Fibroblast of the aortic adventitia (primary cell): ENCODE measurements around the gene AWAT1. TPM values are rescaled to one million over a fixed set of nuclear protein-coding genes. Genes with fewer than 3 reads are reported as not detected.

Experiments
- DNase-seq: peaks from one replicate; pipeline ENCODE4 v3.0.0-alpha.2; 2010; ENCODE audit warnings: low read depth
- H3K4me3 ChIP-seq: 2 replicates; pipeline ENCODE4 v1.5.1; 2011; ENCODE audit warnings: low read depth, mild to moderate bottlenecking, control low read depth, low read length, moderate library complexity
- small RNA-seq: library from RNA; depleted of rRNA; stranded (forward); fragments of <200 nt; gene quantifications from one replicate; pipeline ENCODE3, GENCODE V24; 2012
- total RNA-seq: library from RNA; depleted of rRNA; stranded (reverse); fragments of >200 nt; gene quantifications from 2 replicates; pipeline ENCODE4 v1.2.3, GENCODE V29; 2012; ENCODE audit warnings: low replicate concordance
- TF ChIP-seq, protein P1 (sequence below): IDR thresholded peaks from 2 replicates; pipeline ENCODE4 v1.5.1; 2011; ENCODE audit warnings: mild to moderate bottlenecking, low read length, control low read depth, inconsistent platforms; ENCODE audit not compliant: insufficient read depth

AWAT1 gene
- total RNA-seq, 1 donor: not detected

DNA sequence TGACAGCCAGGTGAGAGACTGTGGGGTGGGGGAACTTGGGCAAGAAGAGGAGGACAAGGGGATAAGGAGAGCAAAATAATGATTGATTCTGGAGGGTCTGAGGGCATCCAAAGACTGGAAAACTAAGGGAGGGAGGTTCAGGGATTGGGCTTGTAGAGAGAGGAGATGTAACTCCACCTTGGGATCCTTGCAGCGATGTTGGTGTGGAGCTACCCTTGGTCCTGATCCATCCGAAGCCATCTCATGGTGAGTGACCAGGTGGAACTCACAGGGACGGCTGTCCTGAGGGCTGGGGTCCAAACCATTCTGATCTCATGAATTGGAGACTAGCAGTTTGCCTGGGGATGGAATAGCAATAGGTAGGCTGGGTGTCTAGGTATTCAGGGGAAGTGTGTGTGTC is 46.1 kb downstream of the AWAT1 start:
- no peak for DNase-seq
- TF ChIP-seq, protein P1, sequence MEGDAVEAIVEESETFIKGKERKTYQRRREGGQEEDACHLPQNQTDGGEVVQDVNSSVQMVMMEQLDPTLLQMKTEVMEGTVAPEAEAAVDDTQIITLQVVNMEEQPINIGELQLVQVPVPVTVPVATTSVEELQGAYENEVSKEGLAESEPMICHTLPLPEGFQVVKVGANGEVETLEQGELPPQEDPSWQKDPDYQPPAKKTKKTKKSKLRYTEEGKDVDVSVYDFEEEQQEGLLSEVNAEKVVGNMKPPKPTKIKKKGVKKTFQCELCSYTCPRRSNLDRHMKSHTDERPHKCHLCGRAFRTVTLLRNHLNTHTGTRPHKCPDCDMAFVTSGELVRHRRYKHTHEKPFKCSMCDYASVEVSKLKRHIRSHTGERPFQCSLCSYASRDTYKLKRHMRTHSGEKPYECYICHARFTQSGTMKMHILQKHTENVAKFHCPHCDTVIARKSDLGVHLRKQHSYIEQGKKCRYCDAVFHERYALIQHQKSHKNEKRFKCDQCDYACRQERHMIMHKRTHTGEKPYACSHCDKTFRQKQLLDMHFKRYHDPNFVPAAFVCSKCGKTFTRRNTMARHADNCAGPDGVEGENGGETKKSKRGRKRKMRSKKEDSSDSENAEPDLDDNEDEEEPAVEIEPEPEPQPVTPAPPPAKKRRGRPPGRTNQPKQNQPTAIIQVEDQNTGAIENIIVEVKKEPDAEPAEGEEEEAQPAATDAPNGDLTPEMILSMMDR: no peak
- no peak overlapping the region for H3K4me3 ChIP-seq

DNA sequence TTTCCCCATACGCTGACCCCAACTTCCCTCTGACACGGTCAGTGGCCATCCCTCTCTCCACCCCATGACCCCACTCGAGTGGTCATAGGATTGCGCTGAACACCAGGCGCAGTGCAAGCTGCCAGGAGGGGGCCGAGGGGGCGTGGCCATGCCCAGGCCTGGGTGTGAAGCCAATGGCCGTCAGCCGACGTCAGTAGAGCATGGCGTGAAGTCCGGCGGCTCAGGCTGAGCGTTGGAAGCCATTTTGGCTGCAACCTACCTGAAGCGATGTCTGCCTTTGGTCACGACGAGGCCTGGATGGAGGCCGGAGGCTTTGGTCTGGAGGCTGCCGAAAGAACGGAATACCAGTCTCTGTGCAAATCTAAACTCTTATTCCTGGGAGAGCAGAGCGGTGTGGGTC is 47.5 kb downstream of the AWAT1 start, which contains the start of gene RAB41:
TSS of gene RAB41 (plus strand) at position 222 of the 400 bp plus-strand sequence. CDS start at position 268, 46 bp downstream.
- no peak within 1 kb of the TSS for H3K4me3 ChIP-seq
- TF ChIP-seq, protein P1: no peak
- DNase-seq: no peak

DNA sequence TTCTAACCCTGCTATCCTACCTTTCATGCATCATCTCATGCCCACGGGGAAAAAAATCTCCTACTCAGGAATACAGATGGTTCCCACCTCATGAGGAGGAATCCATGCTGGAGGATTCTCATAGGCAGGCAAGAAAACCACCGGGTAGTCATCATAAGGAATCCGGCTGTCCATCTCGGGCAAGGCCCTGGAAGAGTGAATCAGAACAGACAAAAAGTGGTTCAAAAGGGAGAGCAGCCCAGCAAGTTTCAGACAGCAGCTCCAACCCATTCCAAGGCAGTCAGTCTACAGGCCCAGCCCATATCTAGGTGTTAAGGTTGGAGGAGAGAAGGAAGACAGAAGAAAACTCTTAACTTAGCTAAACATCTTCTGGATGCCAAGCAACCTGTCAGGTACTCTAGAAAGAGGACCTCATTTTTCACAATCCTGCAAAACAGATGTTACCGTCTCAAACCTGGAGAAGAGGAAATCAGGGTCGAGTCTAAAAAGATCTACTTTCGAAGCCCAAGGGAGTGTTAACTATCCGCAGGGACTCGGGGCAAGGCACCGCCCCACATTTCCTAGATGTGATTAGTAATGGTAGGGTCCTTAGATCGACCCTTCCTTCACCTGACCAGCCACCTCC is 54.8 kb downstream of the AWAT1 start:
- H3K4me3 ChIP-seq: peak overlapping the region; percentile 85
- TF ChIP-seq, protein P1: no peak
- DNase-seq: no peak

Small RNA genes within 50 kb of the gene (small RNA-seq; reads per million reads assigned to genes)
- gene RNA5SP507: not detected

Other genes starting within 250 kb of the AWAT1 start
- gene AWAT2, start 184.7 kb upstream of the AWAT1 start, total RNA-seq: under 0.01 TPM in 1 of 2 replicates, not detected in the other
- not detected in 2 replicates for gene OTUD6A, start 172.2 kb upstream of the AWAT1 start, total RNA-seq
- gene IGBP1, start 101.2 kb upstream of the AWAT1 start, total RNA-seq: 64.6 and 117 TPM in 2 replicates
- gene DGAT2L6, start 57.2 kb upstream of the AWAT1 start, total RNA-seq: not detected in 2 replicates
- gene P2RY4, start 25.5 kb downstream of the AWAT1 start, total RNA-seq: 0.09 and 0.41 TPM in 2 replicates
- gene ARR3, start 33.7 kb downstream of the AWAT1 start, total RNA-seq: not detected in 2 replicates
- not detected in 2 replicates for gene RAB41, start 47.5 kb downstream of the AWAT1 start, total RNA-seq
- 27.0 and 68.0 TPM in 2 replicates for gene PDZD11, start 55.3 kb downstream of the AWAT1 start, total RNA-seq
- 2.7 and 14.5 TPM in 2 replicates for gene KIF4A, start 55.4 kb downstream of the AWAT1 start, total RNA-seq
- not detected in 2 replicates for gene GDPD2, start 188.7 kb downstream of the AWAT1 start, total RNA-seq
- gene DLG3, start 210.2 kb downstream of the AWAT1 start, total RNA-seq: 15.0 and 15.4 TPM in 2 replicates